Measurements from ENCODE around the gene CDKN1C.

CDKN1C gene

GRCh38 chr11:2853997-2854560 is 31.5 kb downstream of the CDKN1C start:
- DNase-seq (ENCODE audit: low read depth, low spot score): no peak
- H3K9me3 ChIP-seq (ENCODE audit: control insufficient read depth, insufficient read depth, low read length): no peaks in the 10 kb centered on the region
- no peaks in the 10 kb centered on the region; the same call in 1 of the 2 replicates for H3K27me3 ChIP-seq (ENCODE audit: control insufficient read depth, insufficient read depth, low read length)
- H3K27ac ChIP-seq (ENCODE audit: low read length): no peak overlapping the region
- no peaks in the 10 kb centered on the region; the same call in 1 of the 2 replicates for H3K36me3 ChIP-seq (ENCODE audit: control insufficient read depth, insufficient read depth, low read length)
- no peak overlapping the region for H3K4me3 ChIP-seq (ENCODE audit: low read length)
- peaks cover 1% of the 10 kb centered on the region; the same call in 1 of the 2 replicates for H3K4me1 ChIP-seq (ENCODE audit: control insufficient read depth, insufficient read depth, low read length)
- WGBS (ENCODE audit: insufficient coverage, insufficient read length): 100% methylated on average over 5 of the region's 7 CpGs

GRCh38 chr11:2853401-2853800 is 32.2 kb downstream of the CDKN1C start:
- Histone ChIP-seq H3K27ac (ENCODE audit: low read length) (no peak overlapping the region), H3K9me3 (ENCODE audit: control insufficient read depth, insufficient read depth, low read length) (no peaks in the 10 kb centered on the region), H3K27me3 (ENCODE audit: control insufficient read depth, insufficient read depth, low read length) (no peaks in the 10 kb centered on the region; the same call in 1 of the 2 replicates), H3K4me1 (ENCODE audit: control insufficient read depth, insufficient read depth, low read length) (peaks cover 1% of the 10 kb centered on the region; the same call in 1 of the 2 replicates), H3K4me3 (ENCODE audit: low read length) (no peak overlapping the region), H3K36me3 (ENCODE audit: control insufficient read depth, insufficient read depth, low read length) (no peaks in the 10 kb centered on the region; the same call in 1 of the 2 replicates)
- DNase-seq (ENCODE audit: low read depth, low spot score): no peak
- no CpG with 5 or more reads among the region's 12 CpGs for WGBS (ENCODE audit: insufficient coverage, insufficient read length)

- Histone ChIP-seq H3K4me1 (ENCODE audit: control insufficient read depth, insufficient read depth, low read length) (peaks cover 4% of the 10 kb centered on the region), H3K27me3 (ENCODE audit: control insufficient read depth, insufficient read depth, low read length) (no peaks in the 10 kb centered on the region; the same call in 1 of the 2 replicates), H3K9me3 (ENCODE audit: control insufficient read depth, insufficient read depth, low read length) (no peaks in the 10 kb centered on the region), H3K27ac (ENCODE audit: low read length) (no peak overlapping the region), H3K4me3 (ENCODE audit: low read length) (no peak overlapping the region), H3K36me3 (ENCODE audit: control insufficient read depth, insufficient read depth, low read length) (no peaks in the 10 kb centered on the region; the same call in 1 of the 2 replicates)
- WGBS (ENCODE audit: insufficient coverage, insufficient read length): no CpG with 5 or more reads among the region's 53 CpGs
- DNase-seq (ENCODE audit: low read depth, low spot score): no peak
These were observed 35.4 kb downstream of the CDKN1C start for GRCh38 chr11:2849994-2850770.

GRCh38 chr11:2848497-2848896 is 37.1 kb downstream of the CDKN1C start:
- no CpG with 5 or more reads among the region's 9 CpGs for WGBS (ENCODE audit: insufficient coverage, insufficient read length)
- no peak overlapping the region for H3K27ac ChIP-seq (ENCODE audit: low read length)

GRCh38 chr11:2847561-2847960 is 38.0 kb downstream of the CDKN1C start:
- peaks cover 4% of the 10 kb centered on the region for H3K4me1 ChIP-seq (ENCODE audit: control insufficient read depth, insufficient read depth, low read length)
- H3K27me3 ChIP-seq (ENCODE audit: control insufficient read depth, insufficient read depth, low read length): no peaks in the 10 kb centered on the region
- WGBS (ENCODE audit: insufficient coverage, insufficient read length): no CpG with 5 or more reads among the region's 21 CpGs
- no peak for DNase-seq (ENCODE audit: low read depth, low spot score)
- no peak overlapping the region for H3K27ac ChIP-seq (ENCODE audit: low read length)
- H3K9me3 ChIP-seq (ENCODE audit: control insufficient read depth, insufficient read depth, low read length): no peaks in the 10 kb centered on the region
- no peak overlapping the region for H3K4me3 ChIP-seq (ENCODE audit: low read length)
- no peaks in the 10 kb centered on the region; the same call in 1 of the 2 replicates for H3K36me3 ChIP-seq (ENCODE audit: control insufficient read depth, insufficient read depth, low read length)

More at GRCh38 chr11:2848497-2848896, 37.1 kb downstream of the CDKN1C start:
- H3K4me1 ChIP-seq (ENCODE audit: control insufficient read depth, insufficient read depth, low read length): peaks cover 4% of the 10 kb centered on the region
- H3K4me3 ChIP-seq (ENCODE audit: low read length): no peak overlapping the region
- H3K36me3 ChIP-seq (ENCODE audit: control insufficient read depth, insufficient read depth, low read length): no peaks in the 10 kb centered on the region; the same call in 1 of the 2 replicates
- no peaks in the 10 kb centered on the region for H3K9me3 ChIP-seq (ENCODE audit: control insufficient read depth, insufficient read depth, low read length)
- no peaks in the 10 kb centered on the region for H3K27me3 ChIP-seq (ENCODE audit: control insufficient read depth, insufficient read depth, low read length)
- no peak for DNase-seq (ENCODE audit: low read depth, low spot score)

GRCh38 chr11:2846470-2846869 is 39.1 kb downstream of the CDKN1C start:
- peaks cover 3% of the 10 kb centered on the region for H3K4me1 ChIP-seq (ENCODE audit: control insufficient read depth, insufficient read depth, low read length)
- H3K36me3 ChIP-seq (ENCODE audit: control insufficient read depth, insufficient read depth, low read length): no peaks in the 10 kb centered on the region; the same call in 1 of the 2 replicates
- no peaks in the 10 kb centered on the region for H3K9me3 ChIP-seq (ENCODE audit: control insufficient read depth, insufficient read depth, low read length)
- no peaks in the 10 kb centered on the region for H3K27me3 ChIP-seq (ENCODE audit: control insufficient read depth, insufficient read depth, low read length)
- DNase-seq (ENCODE audit: low read depth, low spot score): no peak
- H3K4me3 ChIP-seq (ENCODE audit: low read length): no peak overlapping the region
- H3K27ac ChIP-seq (ENCODE audit: low read length): no peak overlapping the region
- no CpG with 5 or more reads among the region's 11 CpGs for WGBS (ENCODE audit: insufficient coverage, insufficient read length)

- WGBS (ENCODE audit: insufficient coverage, insufficient read length): no CpG with 5 or more reads among the region's 17 CpGs
- Histone ChIP-seq H3K4me1 (ENCODE audit: control insufficient read depth, insufficient read depth, low read length) (peaks cover 3% of the 10 kb centered on the region), H3K27ac (ENCODE audit: low read length) (no peak overlapping the region), H3K9me3 (ENCODE audit: control insufficient read depth, insufficient read depth, low read length) (no peaks in the 10 kb centered on the region), H3K36me3 (ENCODE audit: control insufficient read depth, insufficient read depth, low read length) (no peaks in the 10 kb centered on the region; the same call in 1 of the 2 replicates), H3K27me3 (ENCODE audit: control insufficient read depth, insufficient read depth, low read length) (no peaks in the 10 kb centered on the region), H3K4me3 (ENCODE audit: low read length) (no peak overlapping the region)
- no peak for DNase-seq (ENCODE audit: low read depth, low spot score)
These were observed 39.5 kb downstream of the CDKN1C start for GRCh38 chr11:2846056-2846455.

- H3K36me3 ChIP-seq (ENCODE audit: control insufficient read depth, insufficient read depth, low read length): no peaks in the 10 kb centered on the region; the same call in 1 of the 2 replicates
- no peak for DNase-seq (ENCODE audit: low read depth, low spot score)
- H3K4me3 ChIP-seq (ENCODE audit: low read length): no peak overlapping the region
- H3K4me1 ChIP-seq (ENCODE audit: control insufficient read depth, insufficient read depth, low read length): peaks cover 3% of the 10 kb centered on the region
- no peaks in the 10 kb centered on the region for H3K27me3 ChIP-seq (ENCODE audit: control insufficient read depth, insufficient read depth, low read length)
- H3K27ac ChIP-seq (ENCODE audit: low read length): no peak overlapping the region
- no CpG with 5 or more reads among the region's 12 CpGs for WGBS (ENCODE audit: insufficient coverage, insufficient read length)
- no peaks in the 10 kb centered on the region for H3K9me3 ChIP-seq (ENCODE audit: control insufficient read depth, insufficient read depth, low read length)
These were observed 40.6 kb downstream of the CDKN1C start for GRCh38 chr11:2844996-2845395.

- no CpG with 5 or more reads among the region's 19 CpGs for WGBS (ENCODE audit: insufficient coverage, insufficient read length)
- peaks cover 3% of the 10 kb centered on the region for H3K4me1 ChIP-seq (ENCODE audit: control insufficient read depth, insufficient read depth, low read length)
- no peak for DNase-seq (ENCODE audit: low read depth, low spot score)
- H3K9me3 ChIP-seq (ENCODE audit: control insufficient read depth, insufficient read depth, low read length): no peaks in the 10 kb centered on the region
- H3K27me3 ChIP-seq (ENCODE audit: control insufficient read depth, insufficient read depth, low read length): no peaks in the 10 kb centered on the region
- H3K27ac ChIP-seq (ENCODE audit: low read length): no peak overlapping the region
- no peak overlapping the region for H3K4me3 ChIP-seq (ENCODE audit: low read length)
- no peaks in the 10 kb centered on the region; the same call in 1 of the 2 replicates for H3K36me3 ChIP-seq (ENCODE audit: control insufficient read depth, insufficient read depth, low read length)
These were observed 41.3 kb downstream of the CDKN1C start for GRCh38 chr11:2844116-2844842.

- Histone ChIP-seq H3K9me3 (ENCODE audit: control insufficient read depth, insufficient read depth, low read length) (no peaks in the 10 kb centered on the region), H3K4me1 (ENCODE audit: control insufficient read depth, insufficient read depth, low read length) (peaks cover 3% of the 10 kb centered on the region), H3K27me3 (ENCODE audit: control insufficient read depth, insufficient read depth, low read length) (no peaks in the 10 kb centered on the region), H3K27ac (ENCODE audit: low read length) (no peak overlapping the region), H3K36me3 (ENCODE audit: control insufficient read depth, insufficient read depth, low read length) (no peaks in the 10 kb centered on the region; the same call in 1 of the 2 replicates), H3K4me3 (ENCODE audit: low read length) (no peak overlapping the region)
- DNase-seq (ENCODE audit: low read depth, low spot score): no peak
- no CpG with 5 or more reads among the region's 14 CpGs for WGBS (ENCODE audit: insufficient coverage, insufficient read length)
These were observed 42.0 kb downstream of the CDKN1C start for GRCh38 chr11:2843551-2843950.

All from iPS DF 6.9 (cell line).